Choroid plexus epithelial cell (primary cell): ENCODE data around the gene ADGRL3.

Experiments used
- DNase-seq: peaks from one replicate; pipeline ENCODE4 v3.0.0-alpha.2; 2010; ENCODE audit warnings: low read depth
- H3K4me3 ChIP-seq: 2 replicates; pipeline ENCODE4 v1.5.1; 2011; ENCODE audit warnings: low read depth, mild to moderate bottlenecking, control low read depth, low read length, moderate library complexity
- CTCF ChIP-seq: conservative IDR thresholded peaks from 2 replicates; pipeline ENCODE4 v1.5.1; 2011; ENCODE audit warnings: low read depth, mild to moderate bottlenecking, control low read depth, inconsistent platforms, low read length, moderate library complexity

ADGRL3 gene

GRCh38 chr4:61239250-61239649 is 39.1 kb downstream of the ADGRL3 start:
- no peak for TF ChIP-seq CTCF
- DNase-seq: no peak
- no peak overlapping the region for H3K4me3 ChIP-seq

- DNase-seq: no peak
- H3K4me3 ChIP-seq: no peak overlapping the region
- TF ChIP-seq CTCF: no peak
Observed at GRCh38 chr4:61243962-61244361, 43.8 kb downstream of the ADGRL3 start.

GRCh38 chr4:61245069-61245714 is 45.1 kb downstream of the ADGRL3 start:
- no peak overlapping the region for H3K4me3 ChIP-seq
- no peak for TF ChIP-seq CTCF
- DNase-seq: no peak

GRCh38 chr4:61246034-61246433 is 45.9 kb downstream of the ADGRL3 start:
- no peak for DNase-seq
- H3K4me3 ChIP-seq: no peak overlapping the region
- TF ChIP-seq CTCF: no peak

GRCh38 chr4:61248705-61249104 is 48.6 kb downstream of the ADGRL3 start:
- DNase-seq: no peak
- TF ChIP-seq CTCF: no peak

GRCh38 chr4:61251129-61251528 is 51.0 kb downstream of the ADGRL3 start:
- TF ChIP-seq CTCF: no peak

More at GRCh38 chr4:61248705-61249104, 48.6 kb downstream of the ADGRL3 start:
- H3K4me3 ChIP-seq: no peak overlapping the region

GRCh38 chr4:61254406-61254805 is 54.3 kb downstream of the ADGRL3 start:
- H3K4me3 ChIP-seq: no peak overlapping the region
- no peak for DNase-seq
- TF ChIP-seq CTCF: no peak

More at GRCh38 chr4:61251129-61251528, 51.0 kb downstream of the ADGRL3 start:
- DNase-seq: no peak
- no peak overlapping the region for H3K4me3 ChIP-seq
